Tibial nerve (tissue), 4 donors: Measurements from ENCODE around the gene WNT16. TPM values are rescaled to one million over a fixed set of nuclear protein-coding genes. Genes with fewer than 3 reads are reported as not detected.

Experiments used
- DNase-seq, 2 donors: peaks; one replicate each; pipeline ENCODE4 v3.0.0-alpha.2; 2019; ENCODE audit warnings: low spot score in 2 of 2
- H3K27ac ChIP-seq, 4 donors: fragments of 200-600 bp; sonication (generic) in 3 of 4; one replicate each; pipeline ENCODE4 v1.5.1; 2017 to 2019; ENCODE audit warnings: mild to moderate bottlenecking in 1 of 4
- H3K27me3 ChIP-seq, 2 donors: fragments of 200-600 bp; sonication (generic) in 1 of 2; one replicate each; pipeline versions ENCODE4 v1.5.1 to v1.6.0; 2017 to 2019
- H3K36me3 ChIP-seq, 3 donors: fragments of 200-600 bp; sonication (generic); one replicate each; pipeline ENCODE4 v1.5.1; 2018 to 2019
- H3K4me1 ChIP-seq, 4 donors: fragments of 200-600 bp; sonication (generic) in 3 of 4; one replicate each; pipeline ENCODE4 v1.5.1; 2017 to 2019
- H3K4me3 ChIP-seq, 4 donors: fragments of 200-600 bp; sonication (generic) in 3 of 4; one replicate each; pipeline ENCODE4 v1.5.1; 2017 to 2019; ENCODE audit warnings: mild to moderate bottlenecking in 1 of 4, moderate library complexity in 1 of 4
- H3K9me3 ChIP-seq, 4 donors: fragments of 200-600 bp; sonication (generic) in 3 of 4; one replicate each; pipeline ENCODE4 v1.5.1; 2017 to 2019
- CTCF ChIP-seq, 5 experiments: fragments of 200-600 bp in 3 of 5; fragments of 450-650 bp in 2 of 5; sonication (generic) in 3 of 5; IDR thresholded peaks; one replicate each; pipeline ENCODE4 v1.5.1; 2016 to 2019; ENCODE audit warnings: antibody characterized with exemption in 5 of 5, mild to moderate bottlenecking in 3 of 5, moderate library complexity in 2 of 5
- EP300 ChIP-seq, 2 donors: sonication (generic); formaldehyde crosslinking; IDR thresholded peaks; one replicate each; pipeline ENCODE4 v1.6.1; 2017; ENCODE audit warnings: antibody characterized with exemption in 2 of 2, mild to moderate bottlenecking in 1 of 2
- POLR2A ChIP-seq, 2 donors: fragments of 450-650 bp; IDR thresholded peaks; one replicate each; pipeline ENCODE4 v1.6.1; 2017; ENCODE audit warnings: antibody characterized with exemption in 2 of 2, mild to moderate bottlenecking in 2 of 2, moderate library complexity in 2 of 2
- WGBS, 2 donors: methylation state at CpG; one replicate each; pipeline ENCODE4 v1.1.5; 2018; 5-methylcytosine and 5-hydroxymethylcytosine counted together
- total RNA-seq, 4 donors: library from RNA; depleted of rRNA; stranded (reverse); fragments of >200 nt; gene quantifications; one replicate each; pipeline ENCODE4 v1.1.0, GENCODE V29; 2016

Gene WNT16
- total RNA-seq, 4 donors from 2014 or later = 0.20 to 0.21 TPM; not detected in 2

GRCh38 chr7:121301446-121302213 lies 27.2 kb upstream of the WNT16 start:
- WGBS, 2 donors = 75 to 82% methylated on average over 9 of the region's 9 CpGs
- Histone ChIP-seq H3K4me3 (no peak overlapping the region), H3K27me3 (no peaks in the 10 kb centered on the region), H3K9me3 (no peaks in the 10 kb centered on the region), H3K4me1 (no peaks in the 10 kb centered on the region), H3K27ac (no peak overlapping the region), H3K36me3 (peaks cover 0 to 4% (median 0%) of the 10 kb centered on the region in 3 donors)
- DNase-seq = no peak
- TF ChIP-seq EP300 (IDR thresholded peaks at IDR 0.05) (no peak), POLR2A (IDR thresholded peaks at IDR 0.05) (no peak), CTCF (IDR thresholded peaks at IDR 0.05) (no peak)

- DNase-seq = no peak
- WGBS, 2 donors = 90 to 94% methylated on average over 8 of the region's 8 CpGs
- no peak for TF ChIP-seq EP300 (IDR thresholded peaks at IDR 0.05)
- no peak for TF ChIP-seq POLR2A (IDR thresholded peaks at IDR 0.05)
- no peak for TF ChIP-seq CTCF (IDR thresholded peaks at IDR 0.05)
- H3K9me3 ChIP-seq = no peaks in the 10 kb centered on the region
- no peak overlapping the region for H3K4me3 ChIP-seq
- peaks cover 0 to 4% (median 0%) of the 10 kb centered on the region in 3 donors for H3K36me3 ChIP-seq
- H3K4me1 ChIP-seq = no peaks in the 10 kb centered on the region
- H3K27me3 ChIP-seq = no peaks in the 10 kb centered on the region
- H3K27ac ChIP-seq = no peak overlapping the region
Measured at GRCh38 chr7:121302214-121302745, 26.5 kb upstream of the WNT16 start.

- no peak for TF ChIP-seq POLR2A (IDR thresholded peaks at IDR 0.05)
- no peak for TF ChIP-seq CTCF (IDR thresholded peaks at IDR 0.05)
- no peak for TF ChIP-seq EP300 (IDR thresholded peaks at IDR 0.05)
- H3K4me3 ChIP-seq = no peak overlapping the region
- WGBS, 2 donors = 92 to 97% methylated on average over 6 of the region's 6 CpGs
Measured at GRCh38 chr7:121303422-121304101, 25.2 kb upstream of the WNT16 start.

GRCh38 chr7:121304102-121304658 lies 24.6 kb upstream of the WNT16 start:
- no peaks in the 10 kb centered on the region for H3K36me3 ChIP-seq
- no peaks in the 10 kb centered on the region for H3K4me1 ChIP-seq
- H3K27me3 ChIP-seq = no peaks in the 10 kb centered on the region
- H3K27ac ChIP-seq = no peak overlapping the region
- no peak overlapping the region for H3K4me3 ChIP-seq
- peaks cover 0 to 3% (median 0%) of the 10 kb centered on the region in 4 donors for H3K9me3 ChIP-seq
- TF ChIP-seq EP300 (IDR thresholded peaks at IDR 0.05) = no peak
- TF ChIP-seq POLR2A (IDR thresholded peaks at IDR 0.05) = no peak
- TF ChIP-seq CTCF (IDR thresholded peaks at IDR 0.05) = no peak
- WGBS, 2 donors = 86 to 88% methylated on average over 1 of the region's 1 CpG
- DNase-seq = no peak

More at GRCh38 chr7:121303422-121304101, 25.2 kb upstream of the WNT16 start:
- Histone ChIP-seq H3K36me3 (peaks cover 0 to 4% (median 0%) of the 10 kb centered on the region in 3 donors), H3K9me3 (no peaks in the 10 kb centered on the region), H3K27me3 (no peaks in the 10 kb centered on the region), H3K4me1 (no peaks in the 10 kb centered on the region), H3K27ac (no peak overlapping the region)
- DNase-seq = no peak
